Head of caudate nucleus (tissue), 42 donors: Measurements from ENCODE around the gene PTPRM.

Experiments
- DNase-seq, 42 donors: peaks; one replicate each; pipeline versions ENCODE4 v3.0.0 to v3.0.0-alpha.2; 2020 to 2021; ENCODE audit warnings: mixed read lengths in 7 of 42
- intact Hi-C: fragments of 100-400 bp; cut with DNase I; formaldehyde crosslinking; loops from one replicate; pipeline ENCODE4 v1.15.0; 2022

The PTPRM gene

DNA sequence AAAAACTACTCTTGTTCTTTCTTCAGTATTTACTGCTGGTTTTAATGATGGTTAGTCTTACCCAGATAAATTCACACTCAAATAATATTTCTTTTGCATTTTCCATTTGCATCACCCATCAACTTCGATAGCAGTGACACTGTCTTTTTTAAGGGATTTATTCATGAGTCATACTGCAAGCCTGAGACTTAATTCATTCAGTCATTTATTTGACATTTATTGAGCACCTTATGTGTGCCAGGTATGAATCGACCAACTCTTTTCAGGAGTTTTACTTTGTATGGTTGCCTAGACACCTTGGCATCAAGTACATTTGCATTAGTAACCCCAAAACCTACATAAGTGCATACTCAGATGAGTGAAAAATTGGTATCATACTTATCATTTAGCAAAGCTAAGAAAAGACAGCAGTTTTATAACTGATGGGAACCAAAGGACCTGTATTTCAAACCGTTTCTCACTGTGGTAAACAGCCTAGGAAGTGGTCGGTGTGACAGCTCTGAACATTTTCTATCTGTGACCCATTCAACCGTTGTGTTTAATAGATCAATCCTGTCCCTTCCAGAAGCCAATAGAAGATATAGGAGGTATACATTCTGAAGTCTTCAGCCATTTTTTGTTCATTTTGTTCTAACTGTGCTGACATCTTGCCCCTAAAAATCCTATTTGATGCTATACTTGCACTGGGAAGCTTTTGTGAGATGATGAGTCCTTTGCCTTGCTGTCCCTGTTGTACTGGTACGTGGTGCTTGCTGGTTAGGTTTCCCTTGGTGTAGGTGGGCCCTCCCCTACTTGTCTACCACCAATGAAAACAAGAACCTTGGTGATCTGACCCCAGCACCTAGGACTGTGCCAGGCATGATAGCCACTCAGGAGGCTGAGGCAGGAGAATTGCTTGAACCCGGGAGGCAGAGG lies 557.4 kb downstream of the PTPRM start:
- intact Hi-C loops, result no loop called here
- no peak for DNase-seq

DNA sequence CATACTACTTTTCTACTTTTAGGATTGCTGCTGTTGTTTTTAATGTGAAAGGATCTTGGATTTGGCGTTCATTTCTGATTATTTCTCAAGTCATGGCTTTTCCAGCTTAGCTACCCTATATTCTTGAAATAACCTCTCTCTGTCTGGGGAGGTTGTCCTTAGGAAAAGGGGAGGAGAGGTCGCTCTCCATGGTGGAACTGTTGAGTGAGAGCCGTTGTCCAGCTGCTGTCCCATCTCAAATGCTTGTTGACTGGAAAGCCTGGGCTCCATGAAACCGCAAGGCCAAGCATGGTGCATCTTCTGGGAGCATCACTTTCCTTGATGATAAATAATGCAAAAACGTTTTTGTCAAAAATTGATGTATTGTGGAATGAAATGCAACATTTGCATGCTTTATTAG lies 563.0 kb downstream of the PTPRM start:
- no peak for DNase-seq
- intact Hi-C loops, result no loop called here

DNA sequence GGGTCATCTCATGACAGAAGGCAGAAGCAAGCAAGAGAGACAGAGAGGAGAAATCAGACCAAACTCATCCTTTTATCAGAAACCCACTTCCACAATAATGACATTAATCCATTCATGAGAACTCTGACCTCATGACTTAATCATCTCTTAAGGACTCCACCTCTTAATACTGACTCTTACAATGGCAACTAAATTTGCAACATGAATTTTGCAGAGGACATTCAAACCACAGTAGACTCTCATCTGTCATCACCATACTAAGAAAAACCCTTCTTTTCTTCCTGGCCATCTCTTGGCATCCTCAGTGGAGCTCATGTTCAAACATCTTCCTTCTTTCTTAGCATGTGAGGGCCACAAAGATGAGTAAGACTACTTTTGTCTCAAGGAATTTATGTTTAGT lies 565.9 kb downstream of the PTPRM start:
- intact Hi-C loops, result no loop called here
- DNase-seq, result no peak

DNA sequence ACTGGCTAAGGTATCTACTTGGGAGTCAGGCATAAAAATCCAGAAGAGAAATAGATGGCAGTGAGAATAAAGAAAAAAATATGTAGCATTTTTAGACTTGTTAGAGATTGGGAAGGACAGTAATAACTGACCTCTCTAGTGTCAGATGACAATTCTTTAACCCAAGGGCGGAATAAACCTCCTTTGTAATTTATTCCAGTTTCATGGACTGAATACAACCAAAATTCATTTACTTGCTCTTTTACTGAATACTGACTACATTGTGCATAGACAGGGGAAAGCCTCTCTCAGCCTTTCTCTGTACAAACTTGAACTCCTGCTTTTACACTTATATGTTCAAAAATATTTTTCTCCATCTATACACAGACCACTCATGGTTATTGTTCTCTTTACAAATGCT lies 566.8 kb downstream of the PTPRM start:
- no peak for DNase-seq
- intact Hi-C loops, result no loop called here

DNA sequence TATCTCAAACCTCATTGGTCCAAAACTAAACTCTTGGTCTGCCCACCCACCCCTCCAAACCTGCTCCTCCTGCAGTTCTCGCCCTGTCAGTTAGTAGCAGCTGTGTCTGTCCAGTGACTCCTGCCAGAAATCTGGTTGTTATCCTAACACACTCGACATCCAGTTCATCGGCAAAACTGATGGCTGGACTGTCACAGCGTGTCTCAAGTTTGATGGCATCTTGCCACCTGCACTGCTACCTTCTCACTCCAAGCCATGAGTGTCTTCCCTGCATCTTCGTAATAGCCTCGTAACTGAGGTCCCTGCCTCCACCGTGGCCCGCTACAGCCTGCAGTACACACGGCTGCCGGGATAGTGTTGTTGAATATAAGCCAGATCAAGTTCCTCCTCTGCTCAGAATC lies 572.0 kb downstream of the PTPRM start:
- no peak for DNase-seq
- intact Hi-C loops, result no loop called here

DNA sequence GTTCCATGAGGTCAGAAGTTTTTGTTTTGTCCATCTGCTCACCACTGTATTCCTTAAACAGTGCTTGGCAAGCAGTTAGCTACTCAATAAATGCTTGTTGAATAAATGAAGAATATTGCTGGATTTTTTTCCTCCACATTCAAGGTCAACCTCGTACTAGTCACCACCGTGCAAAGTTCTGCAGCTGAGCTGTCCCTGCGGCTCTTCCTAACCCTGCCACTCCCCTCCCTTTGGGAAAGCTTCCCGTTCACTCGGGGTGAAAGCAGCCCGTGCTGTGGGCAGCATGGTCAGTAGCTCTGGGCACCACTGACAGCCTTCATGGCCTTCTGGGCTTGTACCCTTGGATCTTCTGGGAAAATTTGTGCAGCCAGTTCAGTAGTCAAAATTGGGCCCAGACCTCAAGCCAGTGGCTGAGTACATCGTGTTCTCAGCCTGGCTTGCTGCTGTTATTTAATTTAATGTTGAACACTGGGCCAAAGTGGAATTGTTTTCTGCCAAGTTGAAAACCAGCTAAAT lies 572.8 kb downstream of the PTPRM start:
- intact Hi-C loops, result no loop called here
- DNase-seq, result peak in 20 of 42 donors; percentile 8 to 65 (median 34)

DNA sequence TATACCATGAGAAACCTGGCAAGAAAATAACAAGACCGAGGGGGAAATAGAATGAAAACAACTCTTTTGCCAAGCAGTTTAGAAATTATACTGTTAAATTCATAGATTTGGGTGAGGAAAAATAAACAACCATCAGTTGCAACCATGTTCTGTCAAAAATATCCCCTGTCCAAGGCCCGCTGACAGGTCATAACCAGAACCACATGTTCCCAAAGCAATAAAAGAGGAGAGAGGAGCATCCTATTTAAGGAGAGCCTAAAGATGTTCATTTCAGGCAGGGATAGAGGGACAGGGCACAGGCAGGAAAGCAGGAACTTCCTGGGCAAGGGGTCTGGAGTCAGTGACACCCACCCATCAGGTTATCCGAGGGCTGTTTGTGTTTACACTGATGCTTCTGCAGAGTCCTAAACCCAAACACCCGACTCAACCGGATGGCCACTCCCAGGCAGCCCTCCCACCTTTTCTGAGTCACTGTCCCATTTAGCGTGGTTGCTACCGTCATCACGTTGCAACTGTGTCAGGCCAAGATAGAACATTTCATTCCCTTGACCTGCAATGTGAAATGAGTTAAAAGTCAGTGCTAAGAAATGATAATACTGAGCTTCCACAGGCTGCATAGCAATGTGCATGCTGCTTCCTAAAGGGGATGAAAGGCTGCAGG lies 573.9 kb downstream of the PTPRM start:
- no peak for DNase-seq
- intact Hi-C loops, result no loop called here

DNA sequence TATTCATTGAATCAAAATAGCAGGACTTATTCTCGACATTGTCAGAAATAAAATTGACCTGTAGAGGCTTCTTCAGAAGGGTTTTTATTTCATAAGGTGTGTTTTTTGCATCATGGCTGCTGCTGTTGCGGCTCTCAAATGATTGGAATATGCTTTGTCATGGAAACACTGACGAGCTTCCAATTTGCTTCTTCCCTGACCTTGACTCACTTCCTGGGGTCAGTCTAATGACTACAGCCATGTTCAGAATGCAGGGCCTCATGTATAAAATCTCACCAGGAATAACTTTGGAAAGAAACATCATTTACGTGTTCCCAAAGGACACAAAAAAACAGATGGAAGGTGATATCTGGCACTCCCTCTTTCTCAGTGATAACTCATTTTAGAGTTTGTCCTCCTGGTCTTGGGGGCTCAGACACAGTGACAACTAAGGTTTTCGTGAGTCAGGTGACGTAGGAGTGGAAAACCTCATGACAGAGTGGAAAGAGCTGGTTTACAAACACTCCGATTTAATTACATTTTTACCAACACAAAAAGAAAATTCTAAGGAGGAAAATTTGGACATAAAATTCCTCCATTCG lies 575.1 kb downstream of the PTPRM start:
- no peak for DNase-seq
- intact Hi-C loops, result no loop called here

DNA sequence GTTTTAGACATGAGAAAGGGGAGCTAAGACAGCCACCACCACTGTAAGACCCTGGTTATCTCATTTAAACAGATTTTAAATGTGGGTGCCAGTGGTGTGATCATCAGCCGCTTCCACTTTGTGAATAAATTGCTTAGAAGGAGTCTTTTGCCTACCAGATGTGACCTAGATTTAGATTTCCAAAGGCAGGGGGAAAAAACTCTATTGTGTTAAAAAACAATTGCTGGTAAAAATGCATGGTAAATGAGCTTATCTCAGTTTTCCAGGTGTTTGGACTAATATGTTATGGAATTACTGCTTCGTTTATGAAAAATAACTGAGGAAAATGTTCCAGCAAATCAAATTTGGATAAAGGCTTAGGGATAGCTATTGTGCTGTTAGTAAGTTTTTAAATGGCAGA lies 575.8 kb downstream of the PTPRM start:
- intact Hi-C loops, result no loop called here
- no peak for DNase-seq

DNA sequence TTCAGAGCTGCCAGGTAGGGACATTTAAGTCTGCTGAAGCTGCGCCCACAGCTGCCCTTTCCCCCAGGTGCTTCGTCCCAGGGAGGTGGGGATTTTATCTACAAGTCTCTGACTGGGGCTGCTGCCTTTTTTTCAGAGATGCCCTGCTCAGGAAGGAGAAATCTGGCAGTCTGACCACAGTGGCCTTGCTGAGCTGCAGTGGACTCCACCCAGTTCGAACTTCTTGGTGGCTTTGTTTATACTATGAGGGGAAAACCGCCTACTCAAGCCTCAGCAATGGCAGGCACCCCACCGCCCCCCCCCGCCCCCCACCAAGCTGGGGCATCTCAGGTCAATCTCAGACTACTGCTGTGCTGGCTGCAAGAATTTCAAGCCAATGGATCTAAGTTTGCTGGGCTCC lies 584.1 kb downstream of the PTPRM start:
- no peak for DNase-seq
- intact Hi-C loops, result no loop called here

DNA sequence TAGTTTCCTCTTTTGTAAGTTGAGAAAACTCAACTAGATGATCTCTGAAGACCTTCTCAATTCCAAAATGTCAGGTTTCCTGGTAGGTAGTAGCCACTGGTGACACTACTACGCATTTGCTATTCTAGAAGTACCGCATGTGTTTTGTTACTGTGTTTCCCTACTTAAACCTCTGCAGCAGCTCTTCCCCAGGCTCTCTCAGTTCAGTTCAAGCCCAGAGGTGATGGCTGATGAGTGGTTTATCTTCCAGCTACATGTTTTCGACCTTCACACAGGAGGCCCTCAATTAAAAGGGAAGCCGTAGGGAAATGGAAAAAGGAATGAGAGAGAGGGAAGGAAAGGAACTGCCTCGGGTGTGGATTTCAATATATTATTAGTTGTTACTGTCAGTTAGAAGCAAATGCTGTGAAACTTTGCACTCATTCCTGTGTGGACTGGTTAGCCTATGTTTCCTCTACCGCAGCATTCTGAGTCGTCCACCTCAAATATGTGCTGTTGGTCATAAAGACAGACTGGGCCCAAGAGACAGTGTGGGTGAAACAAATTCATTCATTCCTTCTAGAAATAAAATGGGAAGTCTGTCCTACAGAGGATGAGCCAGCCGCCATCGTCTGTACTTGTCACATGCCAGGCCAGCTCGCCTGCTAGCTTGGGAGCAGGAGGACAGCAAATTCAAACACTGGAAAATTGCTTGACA lies 586.9 kb downstream of the PTPRM start:
- intact Hi-C loops, result no loop called here
- DNase-seq, result no peak

DNA sequence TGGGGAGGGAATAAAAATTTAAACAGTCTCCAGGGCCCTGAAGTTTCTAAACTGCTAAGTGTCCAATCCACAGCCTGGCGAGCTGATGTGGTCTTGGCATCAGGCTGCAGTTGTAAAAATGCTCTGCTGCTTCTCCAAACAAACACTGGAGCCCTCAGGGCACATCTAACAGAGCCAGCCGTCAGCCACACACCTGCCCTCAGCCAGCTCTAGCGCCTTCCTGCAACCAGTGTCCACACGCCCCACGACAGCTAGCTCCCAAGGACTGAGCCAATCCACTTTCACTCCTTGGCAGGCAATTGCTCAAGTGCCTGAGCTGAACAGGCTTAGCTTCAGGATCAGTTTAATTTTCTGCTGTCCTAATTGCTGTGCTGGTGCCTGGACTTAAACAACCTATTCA lies 595.7 kb downstream of the PTPRM start:
- DNase-seq, result peak in 5 of 42 donors; percentile 2 to 22 (median 15)
- intact Hi-C loops, result no loop called here

DNA sequence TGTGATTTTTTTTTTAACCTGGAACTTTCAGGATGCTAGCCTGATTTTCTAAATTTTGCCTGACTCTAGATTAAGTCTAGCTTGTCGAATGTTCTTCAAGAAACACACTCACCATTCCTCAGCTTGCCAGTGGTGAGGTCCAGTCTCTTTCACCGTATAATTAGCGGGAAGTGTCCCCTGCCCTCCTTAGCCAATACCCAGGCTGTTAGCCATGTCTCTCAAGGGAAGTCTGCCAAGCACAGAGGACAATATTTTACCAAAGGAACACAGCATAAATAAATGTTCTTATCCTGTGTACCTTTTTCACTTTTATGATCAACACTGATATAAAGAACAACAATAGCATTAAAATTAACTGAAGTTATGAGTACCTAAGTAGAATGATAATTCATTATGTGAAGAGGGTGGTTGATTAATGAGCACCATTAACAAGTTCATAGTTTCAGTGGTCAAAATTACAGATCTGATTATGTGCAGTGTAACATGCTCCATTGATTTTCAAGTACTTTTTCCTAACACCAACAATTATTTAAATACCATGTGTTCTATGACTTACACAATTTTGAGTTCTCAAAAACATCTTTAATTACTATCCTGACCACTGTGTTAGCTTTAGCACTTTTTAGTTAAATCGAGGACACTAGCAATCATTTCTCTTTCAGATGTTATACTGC lies 596.3 kb downstream of the PTPRM start:
- DNase-seq, result peak in 3 of 42 donors; percentile 19 to 50 (median 35)
- intact Hi-C loops, result no loop called here

DNA sequence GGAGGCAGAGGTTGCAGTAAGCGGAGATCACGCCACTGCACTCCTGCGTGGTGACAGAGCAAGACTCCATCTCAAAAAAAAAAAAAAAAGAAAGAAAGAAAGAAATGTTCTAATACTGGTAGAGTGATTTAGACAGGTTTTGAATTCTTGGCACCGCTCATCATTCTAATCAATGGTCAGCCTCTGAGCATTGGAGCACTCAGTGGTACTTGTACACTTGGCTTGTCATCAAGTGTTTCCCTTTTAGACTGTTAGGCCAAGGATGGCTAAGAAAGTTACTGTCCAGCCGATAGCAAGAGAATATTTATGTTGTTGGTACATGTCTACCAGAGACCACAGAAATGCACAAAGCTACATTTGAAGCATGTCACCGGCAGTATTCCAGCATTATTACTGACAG lies 598.0 kb downstream of the PTPRM start:
- no peak for DNase-seq
- intact Hi-C loops, result no loop called here

DNA sequence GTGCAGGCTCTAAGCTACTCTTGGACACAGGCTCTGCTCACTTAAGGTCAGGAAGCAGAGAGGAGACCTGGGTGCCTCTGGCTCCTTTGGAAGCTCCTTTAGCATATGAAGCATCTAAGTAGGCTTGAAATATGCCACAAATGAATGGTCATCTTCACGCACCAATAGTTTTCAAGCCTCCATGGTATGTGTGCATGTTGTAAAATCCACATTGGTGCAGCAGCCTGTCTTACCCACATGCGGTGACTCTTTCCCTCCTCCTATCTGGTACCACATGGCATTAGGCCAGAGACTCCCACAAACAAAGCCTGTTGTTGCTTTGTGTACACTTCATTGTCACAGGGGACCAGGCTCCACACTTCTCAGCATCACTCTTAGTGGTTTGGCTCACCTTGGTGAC lies 599.9 kb downstream of the PTPRM start:
- intact Hi-C loops, result no loop called here
- DNase-seq, result no peak

DNA sequence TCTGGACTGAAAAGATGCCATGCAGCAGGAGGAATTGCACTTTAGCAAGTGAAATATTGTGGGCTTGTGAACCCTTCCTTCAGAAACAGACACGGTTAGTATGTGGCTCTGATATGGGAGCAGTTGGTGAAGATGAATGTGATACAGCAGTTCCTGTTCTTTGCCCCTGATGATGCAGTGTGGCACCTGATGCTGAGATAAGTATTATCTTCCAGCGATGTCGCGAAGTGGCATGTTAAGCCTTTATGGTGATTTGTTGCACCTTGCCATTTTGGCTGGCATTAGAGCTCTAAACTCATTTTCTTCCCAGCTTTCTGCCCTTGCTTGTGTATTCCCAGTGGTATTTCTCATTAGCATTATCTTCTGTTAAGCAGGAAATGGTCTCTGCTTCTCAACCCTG lies 600.6 kb downstream of the PTPRM start:
- no peak for DNase-seq
- intact Hi-C loops, result no loop called here

DNA sequence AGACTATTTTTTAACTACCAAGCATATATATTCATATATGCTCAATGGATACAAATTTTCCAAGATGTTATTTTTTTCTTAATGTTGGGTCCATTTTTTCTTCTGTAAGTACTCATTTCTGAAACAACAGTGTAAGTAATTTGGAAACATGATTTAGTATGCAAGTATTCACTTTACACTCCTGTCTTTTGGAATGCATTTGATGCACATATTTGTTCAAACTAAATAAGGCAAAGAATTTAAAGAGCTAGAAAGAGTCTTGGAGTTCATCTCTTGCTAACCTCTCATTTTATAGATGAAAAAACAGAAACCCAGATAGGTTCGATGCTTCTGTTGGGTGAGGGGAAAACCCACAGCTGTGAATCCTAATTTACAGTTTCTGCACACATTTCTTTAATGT lies 602.6 kb downstream of the PTPRM start:
- intact Hi-C loops, result no loop called here
- DNase-seq, result no peak

DNA sequence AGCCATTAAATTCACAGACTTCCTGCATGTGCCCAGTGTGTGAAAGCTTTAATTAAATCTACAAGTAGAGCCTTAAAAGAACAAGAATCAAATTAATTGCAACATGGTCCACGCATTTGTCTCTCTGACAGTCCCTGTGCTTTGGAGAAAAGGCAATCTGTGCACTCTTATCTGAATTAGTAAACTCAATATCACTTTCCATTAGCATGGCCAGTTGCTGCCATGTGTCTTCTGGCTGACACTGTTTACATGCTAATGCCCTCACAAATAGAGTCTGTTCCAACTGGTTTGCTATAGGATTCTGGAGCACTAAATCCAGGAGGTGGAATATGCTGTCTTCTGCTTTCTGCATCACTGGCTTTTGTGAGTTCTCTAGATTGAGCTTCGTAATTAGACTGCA lies 607.7 kb downstream of the PTPRM start:
- DNase-seq, result no peak
- intact Hi-C loops, result no loop called here

DNA sequence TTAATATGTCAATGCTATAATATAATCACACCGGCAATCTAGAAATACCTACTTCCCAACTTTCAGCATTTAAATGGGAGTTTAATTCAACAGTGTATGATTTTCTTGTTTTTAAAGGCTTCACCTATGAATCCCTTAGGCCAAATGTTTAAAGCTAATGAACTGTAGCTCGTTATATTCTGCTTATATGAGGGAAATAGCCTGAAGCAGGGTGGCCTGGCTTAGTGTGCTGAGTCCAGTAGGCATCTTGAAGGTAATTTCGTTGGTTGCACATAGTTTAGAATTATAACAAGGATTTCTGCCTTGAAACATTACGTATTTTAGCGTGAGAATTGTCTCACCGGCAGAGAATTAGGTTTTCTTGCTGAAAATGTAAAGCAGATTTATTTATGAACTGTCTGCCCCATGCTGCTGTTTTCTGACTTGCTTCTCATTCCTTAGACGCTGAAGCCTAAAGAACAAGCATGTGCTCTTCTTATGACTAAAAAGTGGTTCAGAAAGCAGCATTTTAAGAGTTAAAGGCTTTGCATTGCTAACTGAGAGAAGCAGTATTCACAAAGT lies 608.5 kb downstream of the PTPRM start:
- intact Hi-C loops, result no loop called here
- no peak for DNase-seq
